K562 (cell line): ENCODE results near the gene CFP. TPM values are rescaled to one million over a fixed set of nuclear protein-coding genes. Genes with fewer than 3 reads are reported as not detected.

Source experiments
- ASH1L ChIP-seq: fragments of 450-650 bp; IDR thresholded peaks from 2 replicates; pipeline ENCODE4 v1.6.1; 2018; ENCODE audit warnings: borderline replicate concordance, mild to moderate bottlenecking, low read depth; ENCODE audit not compliant: partially characterized antibody
- ATF2 ChIP-seq: sonication (generic); formaldehyde crosslinking; IDR thresholded peaks from 2 replicates; pipeline ENCODE4 v1.8.1; 2022; ENCODE audit warnings: missing genetic modification reagents
- EGR1 ChIP-seq: fragments of 450-650 bp; conservative IDR thresholded peaks from 2 replicates; pipeline ENCODE4 v1.6.1; 2017; ENCODE audit warnings: mild to moderate bottlenecking
- ETV6 ChIP-seq, 3 experiments: fragments of 150-350 bp in 1 of 3; sonication (generic) in 1 of 3; formaldehyde crosslinking in 1 of 3; IDR thresholded peaks; 2 replicates each; pipeline versions ENCODE4 v1.6.1 to v1.8.0; 2014 to 2022; ENCODE audit warnings: borderline replicate concordance in 2 of 3, low read depth in 2 of 3, antibody characterized with exemption in 1 of 3, low read length in 1 of 3, mild to moderate bottlenecking in 1 of 3, missing genetic modification reagents in 1 of 3
- GATAD2B ChIP-seq: fragments of 450-650 bp; IDR thresholded peaks from 2 replicates; pipeline ENCODE4 v1.6.1; 2017; ENCODE audit warnings: mild to moderate bottlenecking, borderline replicate concordance
- GTF2E2 ChIP-seq: fragments of 200-800 bp; sonication (Bioruptor generic); IDR thresholded peaks from 2 replicates; pipeline ENCODE4 v1.6.1; 2016; ENCODE audit warnings: missing genetic modification characterization, missing compliant biosample characterization
- HDAC1 ChIP-seq, 2 experiments: fragments of 450-650 bp; IDR thresholded peaks; 2 replicates each; pipeline ENCODE4 v1.6.1; 2016 to 2017; ENCODE audit warnings: inconsistent platforms in 1 of 2, mild to moderate bottlenecking in 1 of 2, moderate library complexity in 1 of 2
- JUN ChIP-seq, 2 experiments: sonication (generic) in 1 of 2; formaldehyde crosslinking in 1 of 2; IDR thresholded peaks; 2 replicates each; pipeline versions ENCODE4 v1.6.1 to v1.8.0; 2012 to 2022; ENCODE audit warnings: borderline replicate concordance in 2 of 2, mild to moderate bottlenecking in 2 of 2, improper control_type of control experiment in 1 of 2, low read depth in 1 of 2, low read length in 1 of 2, missing genetic modification reagents in 1 of 2
- RBM14 ChIP-seq: fragments of 200-400 bp; formaldehyde crosslinking; IDR thresholded peaks from 2 replicates; pipeline ENCODE4 v1.6.1; 2018; ENCODE audit warnings: low read depth, mild to moderate bottlenecking, low read length, moderate library complexity, borderline replicate concordance; ENCODE audit not compliant: insufficient read depth
- SRSF9 ChIP-seq: fragments of 200-400 bp; formaldehyde crosslinking; IDR thresholded peaks from 2 replicates; pipeline ENCODE4 v1.6.1; 2017; ENCODE audit warnings: low read depth, low read length, borderline replicate concordance
- TBP ChIP-seq: optimal IDR thresholded peaks from 2 replicates; pipeline ENCODE3; 2011; ENCODE audit warnings: low read depth, low read length, improper control_type of control experiment
- VEZF1 ChIP-seq: fragments of 200-800 bp; sonication (Bioruptor generic); IDR thresholded peaks from 2 replicates; pipeline ENCODE4 v1.6.1; 2017; ENCODE audit warnings: missing genetic modification characterization, missing compliant biosample characterization
- ZBTB43 ChIP-seq: sonication (generic); formaldehyde crosslinking; IDR thresholded peaks from 2 replicates; pipeline ENCODE4 v1.8.0; 2023; ENCODE audit warnings: mild to moderate bottlenecking, missing genetic modification reagents
- ZBTB8A ChIP-seq: fragments of 450-650 bp; IDR thresholded peaks from 2 replicates; pipeline ENCODE4 v1.6.1; 2018; ENCODE audit warnings: mild to moderate bottlenecking, moderate library complexity; ENCODE audit not compliant: partially characterized antibody
- ZNF512 ChIP-seq: IDR thresholded peaks from 2 replicates; pipeline ENCODE4 v1.6.1; 2016; ENCODE audit warnings: missing genetic modification characterization, missing compliant biosample characterization
- ZNF592 ChIP-seq: fragments of 450-650 bp; IDR thresholded peaks from 2 replicates; pipeline ENCODE4 v1.6.1; 2017; ENCODE audit warnings: antibody characterized with exemption, mild to moderate bottlenecking
- polyA plus RNA-seq, 8 experiments: library from polyadenylated mRNA; depleted of rRNA in 4 of 8; stranded (reverse) in 5 of 8; unstranded in 3 of 8; fragments of >200 nt; fragmentation: Nextera tagmentation in 2 of 8; fragmentation: Illumina TruSeq in 1 of 8; extraction: Ambion mirVana in 2 of 8; extraction: Trizol in 1 of 8; gene quantifications; 2 replicates each; pipeline versions ENCODE4 v1.2.1 to v1.2.3, GENCODE V29; 2011 to 2014; ENCODE audit warnings: inconsistent platforms in 1 of 8, missing spikeins in 1 of 8
- total RNA-seq, 7 experiments: library from RNA; depleted of rRNA in 6 of 7; stranded (reverse); fragments of >200 nt in 6 of 7; fragmentation: Illumina TruSeq in 2 of 7; extraction: Trizol in 2 of 7; gene quantifications; 2 replicates each; pipeline versions ENCODE4 v1.2.1 to v1.2.3, GENCODE V29; 2011 to 2021; ENCODE audit warnings: low replicate concordance in 1 of 7

Gene CFP
- total and polyA plus RNA-seq, 9 of the 15 experiments (the other 6 are each of a cell fraction or from before 2014, with no cell fraction given) = 0.18 to 2.0 (median 0.55) TPM

GRCh38 chrX:47662144-47662657, 32.5 kb upstream of the CFP start (continued):
- no peak for TF ChIP-seq ZBTB8A
- peak; percentile 34 for TF ChIP-seq TBP
- no peak for TF ChIP-seq GATAD2B
- peak in 1 of 2 experiments; percentile 68; a peak in 1 of 4 replicates for TF ChIP-seq HDAC1 (IDR thresholded peaks at IDR 0.05)
- TF ChIP-seq RBM14 = no peak
- TF ChIP-seq ZNF592 = peak; percentile 88
- no peak for TF ChIP-seq ZNF512 (tag)
- no peak for TF ChIP-seq ATF2 (CRISPR knock-in tag)
- TF ChIP-seq ZBTB43 (CRISPR knock-in tag) = no peak
- TF ChIP-seq GTF2E2 (tag) = 0 out of 2 replicates have a peak, but pooled peaks have one; percentile 1
- TF ChIP-seq VEZF1 (CRISPR knock-in tag) = peak; percentile 26; the same call in 1 of the 2 replicates
- peak in 1 of 2 experiments; percentile 33; a peak in 1 of 4 replicates for TF ChIP-seq ETV6 (IDR thresholded peaks at IDR 0.05; ENCODE audit: borderline replicate concordance in 1 of 2, low read depth in 2 of 2, low read length in 1 of 2)
- no peak for TF ChIP-seq ETV6 (CRISPR knock-in tag; IDR thresholded peaks at IDR 0.05; ENCODE audit: borderline replicate concordance)
- TF ChIP-seq JUN (IDR thresholded peaks at IDR 0.05; ENCODE audit: borderline replicate concordance, low read depth, low read length) = peak; percentile 90
- TF ChIP-seq JUN (CRISPR knock-in tag; IDR thresholded peaks at IDR 0.05; ENCODE audit: borderline replicate concordance) = no peak
- no peak for TF ChIP-seq EGR1
- TF ChIP-seq ASH1L = no peak
- no peak for TF ChIP-seq SRSF9
